GM19328 (cell line): ENCODE results near the gene RACK1.
"Not testable (repeated sequence)": the region's sequence is repeated elsewhere in the genome, so short reads cannot be mapped to it uniquely, and the experiment has no call there.

ENCODE experiments used
- ATAC-seq: cut with Tn5 transposase; IDR thresholded peaks from one replicate; pipeline ENCODE4 v1.9.1; 2021; ENCODE audit warnings: mild to moderate bottlenecking, moderate library complexity; ENCODE audit not compliant: unreplicated experiment

Gene RACK1

DNA sequence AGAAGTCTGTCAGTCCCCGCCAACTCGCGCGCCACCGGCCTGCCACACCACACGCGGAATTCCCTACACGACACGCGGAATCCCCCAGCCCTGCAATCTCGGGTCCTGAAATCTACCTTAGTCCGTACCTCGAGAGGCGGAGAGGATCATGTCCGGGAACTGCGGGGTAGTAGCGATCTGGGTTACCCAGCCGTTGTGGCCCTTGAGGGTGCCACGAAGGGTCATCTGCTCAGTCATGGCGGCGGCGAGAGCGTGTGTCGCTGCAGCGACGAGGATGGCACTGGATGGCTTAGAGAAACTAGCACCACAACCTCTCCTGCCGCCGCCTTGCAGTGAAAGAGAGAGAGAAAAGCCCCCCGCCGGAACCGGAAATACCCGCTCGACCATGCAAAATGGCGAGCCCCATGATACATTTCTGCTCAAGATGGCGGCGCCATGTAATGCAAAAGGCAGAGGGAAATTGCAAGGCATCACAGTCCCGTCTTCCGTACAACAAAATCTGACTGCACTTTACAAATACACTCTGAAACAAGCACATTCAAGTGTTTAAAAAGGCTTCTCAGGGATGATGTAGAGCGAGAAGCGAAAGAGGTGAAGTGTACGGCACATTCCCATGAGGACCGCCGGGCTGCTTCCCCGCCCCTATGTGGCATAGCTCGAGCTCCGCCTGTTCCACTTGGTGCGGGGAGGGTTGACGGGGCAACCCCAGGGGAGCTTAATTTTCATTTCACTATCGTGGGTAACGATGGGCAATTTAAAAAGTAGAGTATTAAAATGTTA, at the start of gene RACK1:
RACK1 (minus strand) TSS at position 343 of the 780 bp plus-strand sequence; CDS start at position 237, 106 bp downstream.
- peak; percentile 47 for ATAC-seq

DNA sequence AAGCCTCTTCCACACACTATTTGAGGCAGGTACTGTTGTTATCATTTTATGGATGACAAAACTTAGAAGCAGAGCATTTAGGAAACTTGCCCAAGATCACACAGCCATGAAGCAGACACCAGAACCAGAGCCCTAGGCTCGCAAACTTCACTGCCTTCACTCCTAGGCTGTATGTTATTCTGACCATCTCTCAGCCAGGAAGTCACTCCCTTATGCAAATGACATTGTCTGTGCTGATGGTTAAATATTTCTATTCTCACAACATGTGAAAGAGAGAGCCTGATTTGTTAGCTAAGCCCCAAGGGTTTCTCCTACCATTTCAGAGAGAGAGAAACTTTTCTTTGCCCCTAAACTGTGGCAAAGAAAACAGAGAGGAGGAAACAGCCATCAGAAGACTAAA, 43.6 kb upstream of the RACK1 start:
- ATAC-seq: not testable (repeated sequence)

DNA sequence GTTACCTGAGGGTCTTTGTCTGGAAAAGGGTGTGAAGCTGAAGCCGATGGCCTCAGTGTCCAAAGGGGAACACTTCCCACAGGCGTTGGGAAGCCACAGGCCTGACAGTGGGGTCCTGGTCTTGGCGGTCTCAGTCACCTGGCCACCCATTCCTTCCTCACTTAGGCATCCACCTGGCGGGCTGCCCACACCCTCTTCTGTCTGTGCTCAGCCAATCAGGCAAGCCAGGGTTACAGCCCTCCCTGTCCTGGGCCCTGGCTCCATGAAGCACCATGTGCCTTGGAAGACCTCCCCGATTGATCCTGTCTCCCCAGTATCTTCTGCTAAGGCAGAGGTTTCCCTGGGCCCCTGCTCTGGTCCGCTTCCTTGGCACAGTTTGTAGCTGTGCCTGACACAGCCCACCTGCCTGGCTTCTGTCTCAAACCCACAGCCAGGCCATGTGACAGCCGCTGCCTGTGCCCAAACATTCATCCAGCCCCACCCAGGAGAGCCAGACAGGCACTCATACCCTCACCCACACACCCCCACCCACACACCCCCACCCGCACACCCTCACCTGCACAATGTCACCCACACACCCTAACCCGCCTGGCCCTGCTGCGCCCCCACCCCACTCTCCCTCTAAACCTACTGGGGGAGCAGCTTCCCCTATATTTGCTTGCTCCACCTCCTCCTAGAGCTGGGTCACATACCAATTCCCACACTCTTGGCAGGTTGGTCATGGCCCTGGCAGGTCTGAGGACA, 42.4 kb upstream of the RACK1 start:
- ATAC-seq: not testable (repeated sequence)

DNA sequence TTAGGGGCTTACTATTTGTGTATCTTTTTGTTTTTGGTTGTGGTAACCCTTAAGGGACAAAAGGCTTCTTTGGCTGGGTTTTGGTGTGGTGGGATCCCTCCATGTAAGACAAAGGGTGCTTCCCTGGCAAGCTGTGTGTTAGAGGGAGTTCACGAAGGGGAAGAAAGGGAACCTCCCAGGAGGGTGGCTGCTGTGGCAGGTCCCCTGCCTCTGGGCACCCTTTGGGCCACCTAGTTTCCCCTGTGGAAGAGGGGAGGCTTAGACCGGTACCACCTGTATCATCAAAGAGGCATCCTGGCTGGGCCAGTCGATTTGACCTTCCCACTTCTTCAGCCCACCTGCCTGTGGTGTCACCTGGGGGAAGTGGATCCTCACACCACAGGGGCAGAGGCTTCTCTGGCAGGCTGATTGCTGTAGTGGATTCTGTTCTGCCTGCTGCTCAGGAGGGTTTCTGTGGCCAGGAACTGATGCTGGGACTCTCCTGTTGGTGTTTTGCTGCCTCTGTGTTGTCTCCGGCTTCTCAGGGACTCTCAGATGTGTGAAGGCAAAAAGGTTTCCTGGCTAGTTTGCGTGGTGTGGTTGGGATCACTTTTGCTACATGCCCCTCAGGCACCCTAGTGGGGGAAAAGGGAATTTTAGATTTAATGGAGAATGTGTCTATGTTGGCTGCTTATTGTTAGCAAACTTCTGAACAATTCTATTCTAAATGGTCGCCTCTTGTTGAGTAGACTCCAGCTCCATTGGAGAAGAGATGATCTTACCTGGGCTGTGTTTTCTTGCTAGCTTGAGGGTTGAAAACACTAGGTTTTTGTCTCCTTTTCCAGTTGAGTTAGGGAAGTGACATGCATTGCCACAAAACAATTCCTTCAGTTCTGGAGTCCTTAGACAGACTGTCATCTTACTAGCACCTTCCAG, 40.4 kb upstream of the RACK1 start:
- not testable (repeated sequence) for ATAC-seq

DNA sequence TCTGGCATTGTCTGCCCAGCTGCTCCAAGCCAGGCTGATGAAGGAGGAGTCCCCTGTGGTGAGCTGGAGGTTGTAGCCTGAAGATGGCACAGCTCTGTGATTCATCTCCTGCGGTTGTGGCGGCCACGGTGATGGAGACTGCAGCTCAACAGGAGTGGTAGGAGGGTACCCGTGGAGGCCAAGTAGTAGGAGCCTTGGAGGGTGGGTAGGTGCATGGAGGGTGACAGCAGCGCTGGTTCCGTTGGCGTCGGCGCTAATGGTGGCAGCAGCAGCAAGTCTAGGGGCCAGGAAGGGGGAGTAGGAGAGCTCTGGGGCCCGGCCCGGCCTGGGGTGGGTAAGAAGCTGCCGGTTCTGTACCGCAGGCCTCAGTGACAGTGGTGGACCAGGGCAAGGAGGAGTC, 39.6 kb upstream of the RACK1 start:
- no peak for ATAC-seq

DNA sequence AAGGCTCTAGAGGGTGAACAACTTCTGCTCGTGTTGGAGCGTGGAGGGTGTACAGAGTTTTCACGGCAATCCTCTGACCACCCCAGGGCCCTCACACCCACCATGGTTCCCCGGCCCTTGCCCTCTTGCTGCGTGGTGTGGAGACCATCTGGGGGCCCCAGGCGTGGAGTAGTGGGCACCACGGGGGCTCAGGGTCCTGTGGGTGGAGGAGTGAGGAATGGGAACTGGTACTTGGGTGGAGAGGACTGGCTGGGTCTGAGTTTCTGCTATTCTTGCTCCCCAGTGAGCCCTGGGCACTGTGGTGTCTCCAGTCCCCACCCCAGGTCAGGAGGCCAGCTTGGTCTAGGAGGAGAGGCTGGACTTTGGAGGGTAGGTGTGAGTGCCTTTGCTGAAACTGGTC, 39.2 kb upstream of the RACK1 start:
- no peak for ATAC-seq

DNA sequence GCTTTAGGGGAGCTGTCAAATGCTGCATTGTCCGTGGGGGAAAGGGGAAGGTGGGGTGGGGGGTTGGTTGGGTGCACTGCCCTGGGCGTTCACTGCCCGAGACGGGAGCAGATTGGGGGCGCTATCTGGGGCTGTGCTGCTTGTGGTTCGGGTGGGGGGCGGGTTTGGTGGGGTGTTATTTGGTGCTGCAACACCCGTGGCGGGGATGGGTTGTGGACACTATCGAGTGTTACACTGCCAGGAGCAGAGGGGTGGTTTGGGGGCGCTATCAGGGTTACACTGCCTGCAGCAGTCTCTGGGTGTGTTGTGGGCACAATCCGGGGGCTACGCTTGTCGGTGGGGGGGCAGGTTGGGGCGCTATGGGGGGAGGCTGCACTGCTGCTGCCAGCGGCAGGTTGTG, 38.7 kb upstream of the RACK1 start:
- ATAC-seq: not testable (repeated sequence)

DNA sequence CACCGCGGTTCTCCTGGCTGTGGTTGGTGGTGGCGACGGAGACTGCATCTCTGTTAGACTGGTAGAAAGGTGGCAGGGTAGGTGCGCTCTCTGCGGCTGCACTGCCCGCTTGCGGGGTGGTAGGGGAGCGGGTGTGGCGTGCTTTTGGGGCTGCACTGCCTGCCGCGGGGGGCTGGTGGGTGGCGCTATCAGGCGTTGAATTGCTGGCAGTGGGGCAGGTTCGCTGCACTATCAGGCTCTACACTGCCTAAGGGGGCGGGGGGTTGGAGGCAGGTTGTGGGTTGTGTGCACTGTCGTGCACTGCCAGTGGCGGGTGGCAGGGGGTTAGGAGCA, 38.2 kb upstream of the RACK1 start:
- no peak for ATAC-seq

DNA sequence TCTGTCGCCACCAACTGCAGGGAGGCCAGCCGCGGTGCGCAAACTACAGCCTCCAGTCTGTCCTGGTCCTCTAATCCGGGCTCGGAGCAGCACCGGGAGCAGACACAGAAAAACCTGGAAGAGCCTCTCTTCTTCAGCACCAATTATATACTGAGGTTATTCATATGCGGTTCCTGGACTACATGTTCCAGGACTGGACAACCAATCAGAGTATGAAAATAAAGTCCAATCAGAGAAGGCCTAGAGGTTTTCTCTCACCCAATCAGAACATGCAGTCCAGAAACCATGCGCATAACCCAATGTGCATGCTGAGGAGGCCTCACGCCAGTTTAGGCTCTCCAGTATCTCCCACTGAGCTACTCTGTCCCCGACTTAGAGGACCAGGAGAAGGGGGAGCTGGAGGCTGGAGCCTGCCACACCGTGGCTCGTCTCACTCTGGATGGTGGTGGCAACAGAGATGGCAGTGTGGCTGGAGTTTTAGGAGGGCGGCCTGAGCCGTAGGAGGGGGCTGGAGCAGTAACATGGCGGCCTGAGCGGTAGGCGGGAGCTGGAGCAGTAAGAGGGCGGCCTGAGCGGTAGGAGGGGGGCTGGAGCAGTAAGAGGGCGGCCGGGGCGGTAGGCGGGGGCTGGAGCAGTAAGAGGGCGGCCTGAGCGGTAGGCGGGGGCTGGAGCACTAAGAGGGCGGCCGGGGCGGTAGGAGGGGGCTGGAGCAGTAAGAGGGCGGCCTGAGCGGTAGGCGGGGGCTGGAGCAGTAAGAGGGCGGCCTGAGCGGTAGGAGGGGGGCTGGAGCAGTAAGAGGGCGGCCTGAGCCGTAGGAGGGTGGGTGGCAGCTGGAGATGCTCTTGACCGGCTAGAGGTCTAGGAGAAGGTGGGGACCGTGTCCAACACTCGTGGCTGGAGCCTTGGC, 37.6 kb upstream of the RACK1 start:
- no peak for ATAC-seq

DNA sequence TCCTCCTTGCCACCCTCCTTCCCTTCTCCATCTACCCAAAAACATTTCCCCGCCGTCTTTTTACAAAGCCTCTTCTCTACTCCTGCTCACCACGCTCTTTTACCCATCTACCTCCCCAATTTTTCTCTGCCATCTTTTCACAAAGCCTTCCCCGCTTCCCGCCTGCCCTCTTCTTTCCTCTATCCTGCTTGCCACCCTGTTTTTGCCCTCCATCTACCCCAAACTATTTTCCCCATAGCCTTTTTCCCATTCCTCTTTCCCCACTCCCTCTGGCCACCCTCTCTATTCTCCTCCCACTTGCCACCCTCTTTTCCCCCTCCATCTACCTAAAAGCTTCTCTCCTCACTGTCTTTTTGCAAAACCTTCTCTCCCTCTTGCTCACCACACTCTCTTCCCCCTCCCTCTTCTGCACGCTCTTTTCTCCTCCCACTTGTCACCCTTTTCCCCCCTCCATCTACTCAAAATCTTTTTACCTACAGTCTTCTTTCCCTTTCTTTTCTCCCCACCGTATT, 36.6 kb upstream of the RACK1 start:
- ATAC-seq: no peak

DNA sequence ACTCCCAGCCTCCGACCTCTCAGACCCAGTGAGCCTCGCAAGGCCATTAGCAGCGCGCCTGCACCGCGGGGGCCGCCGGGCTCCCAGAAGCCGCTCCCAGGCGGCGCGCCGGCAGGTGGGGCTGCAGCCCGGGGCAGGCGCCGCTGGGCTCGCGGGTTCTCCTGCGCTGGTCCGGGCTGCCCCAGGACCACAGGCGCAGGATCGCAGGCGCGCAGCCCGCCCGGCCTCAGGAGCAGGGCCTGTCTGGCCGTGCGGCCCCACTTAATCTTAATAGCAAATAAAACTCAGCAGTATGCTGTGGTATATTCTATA, 29.7 kb upstream of the RACK1 start:
- ATAC-seq: not testable (repeated sequence)

DNA sequence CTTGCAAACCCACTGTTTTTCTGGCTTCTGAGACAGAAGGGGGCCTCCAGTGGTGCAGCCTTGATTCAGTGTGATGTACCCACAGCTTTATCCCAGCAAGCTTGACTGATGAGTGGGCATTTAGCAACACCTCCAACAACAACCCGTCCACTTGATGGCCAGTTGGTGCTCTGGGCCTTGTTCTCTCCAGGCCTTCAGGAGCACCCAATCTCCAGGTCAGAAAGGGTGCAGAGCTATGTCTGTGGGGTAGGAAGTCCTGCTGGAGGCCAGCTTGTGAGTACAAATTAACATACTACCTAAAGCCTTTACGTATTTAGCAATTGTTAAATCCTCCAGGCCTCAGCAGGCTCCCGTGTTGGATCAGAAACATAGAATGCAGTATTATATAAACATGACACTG, 27.4 kb upstream of the RACK1 start:
- no peak for ATAC-seq

DNA sequence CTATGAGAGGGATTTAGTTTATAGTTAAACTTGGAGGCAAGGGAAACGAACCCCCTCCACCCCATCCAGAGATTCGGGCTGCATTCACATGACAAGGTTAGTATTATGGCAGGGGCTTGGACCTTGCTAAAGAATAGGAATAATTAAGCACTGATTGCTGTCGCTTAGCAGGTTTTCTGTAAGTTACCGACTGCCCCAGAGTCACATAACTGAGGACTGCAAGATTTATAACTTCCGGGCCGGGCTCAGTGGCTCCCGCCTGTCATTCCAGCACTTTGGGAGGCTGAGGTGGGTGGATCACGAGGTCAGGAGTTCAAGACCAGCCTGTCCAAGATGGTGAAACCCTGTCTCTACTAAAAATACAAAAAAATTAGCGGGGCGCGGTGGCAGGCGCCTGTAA, 24.2 kb upstream of the RACK1 start:
- not testable (repeated sequence) for ATAC-seq

DNA sequence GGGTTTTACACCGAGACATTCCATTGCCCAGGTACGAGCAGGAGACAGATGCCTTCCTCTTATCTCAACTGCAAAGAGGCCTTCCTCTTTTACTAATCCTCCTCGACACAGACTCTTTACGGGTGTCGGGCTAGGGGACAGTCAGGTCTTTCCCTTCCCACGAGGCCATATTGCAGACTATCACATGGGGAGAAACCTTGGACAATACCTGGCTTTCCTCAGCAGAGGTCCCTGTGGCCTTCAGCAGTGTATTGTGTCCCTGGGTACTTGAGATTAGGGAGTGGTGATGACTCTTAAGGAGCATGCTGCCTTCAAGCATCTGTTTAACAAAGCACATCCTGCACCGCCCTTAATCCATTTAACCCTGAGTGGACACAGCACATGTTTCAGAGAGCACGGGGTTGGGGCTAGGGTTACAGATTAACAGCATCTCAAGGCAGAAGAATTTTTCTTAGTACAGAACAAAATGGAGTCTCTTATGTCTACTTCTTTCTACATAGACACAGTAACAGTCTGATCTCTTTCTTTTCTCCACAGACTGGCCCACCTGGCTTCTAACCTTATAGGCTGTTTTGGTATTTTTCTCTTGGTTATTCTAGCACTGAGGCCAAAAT, 23.7 kb upstream of the RACK1 start:
- ATAC-seq: not testable (repeated sequence)

DNA sequence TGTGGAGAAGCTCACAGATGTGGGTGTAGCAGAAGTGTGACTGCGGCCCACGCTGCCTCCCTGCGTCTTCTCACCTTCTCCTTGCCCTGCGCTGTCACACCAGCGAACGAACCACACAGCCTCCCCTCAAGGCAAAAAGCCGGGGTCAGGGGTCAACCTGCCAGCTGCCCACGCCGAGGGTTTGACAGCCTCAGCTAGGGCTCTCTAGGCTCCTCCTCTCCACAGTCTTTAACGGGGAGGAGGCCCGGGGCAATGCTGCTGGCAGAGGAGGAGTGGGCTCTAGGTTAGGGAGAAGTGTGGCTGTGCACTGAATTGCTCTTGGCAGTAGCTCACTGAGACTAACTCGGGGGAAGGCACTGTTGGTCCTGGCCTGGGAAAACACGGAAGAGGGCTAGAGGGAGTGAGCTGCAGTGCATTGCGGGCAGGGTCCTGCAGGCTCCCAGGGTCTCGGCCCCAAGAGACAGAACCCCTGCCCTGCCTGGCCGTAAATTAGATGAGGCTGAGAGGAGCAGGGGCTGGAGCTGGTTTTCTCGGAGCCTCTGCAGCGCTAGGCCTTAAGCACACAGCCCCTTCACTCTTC, 21.5 kb upstream of the RACK1 start:
- ATAC-seq: no peak

DNA sequence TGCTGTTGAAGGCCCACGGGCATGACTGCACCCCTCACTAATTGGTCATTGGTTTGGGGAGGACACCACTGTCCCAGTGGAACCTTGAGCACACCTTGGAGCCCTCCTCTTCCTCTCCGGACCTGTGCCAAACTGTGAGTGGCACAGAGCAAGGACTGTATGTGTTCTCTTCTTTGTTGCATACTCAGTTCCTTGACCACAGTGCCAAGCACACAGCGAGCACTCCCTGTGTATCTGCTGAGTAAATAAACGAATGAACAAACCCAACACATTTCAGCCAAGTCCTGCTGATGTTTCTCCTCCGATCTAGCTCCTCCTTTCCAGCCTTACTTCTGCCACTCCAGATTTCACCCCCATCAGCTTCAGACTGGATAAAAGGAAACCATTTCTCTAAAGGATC, 19.9 kb upstream of the RACK1 start:
- no peak for ATAC-seq

DNA sequence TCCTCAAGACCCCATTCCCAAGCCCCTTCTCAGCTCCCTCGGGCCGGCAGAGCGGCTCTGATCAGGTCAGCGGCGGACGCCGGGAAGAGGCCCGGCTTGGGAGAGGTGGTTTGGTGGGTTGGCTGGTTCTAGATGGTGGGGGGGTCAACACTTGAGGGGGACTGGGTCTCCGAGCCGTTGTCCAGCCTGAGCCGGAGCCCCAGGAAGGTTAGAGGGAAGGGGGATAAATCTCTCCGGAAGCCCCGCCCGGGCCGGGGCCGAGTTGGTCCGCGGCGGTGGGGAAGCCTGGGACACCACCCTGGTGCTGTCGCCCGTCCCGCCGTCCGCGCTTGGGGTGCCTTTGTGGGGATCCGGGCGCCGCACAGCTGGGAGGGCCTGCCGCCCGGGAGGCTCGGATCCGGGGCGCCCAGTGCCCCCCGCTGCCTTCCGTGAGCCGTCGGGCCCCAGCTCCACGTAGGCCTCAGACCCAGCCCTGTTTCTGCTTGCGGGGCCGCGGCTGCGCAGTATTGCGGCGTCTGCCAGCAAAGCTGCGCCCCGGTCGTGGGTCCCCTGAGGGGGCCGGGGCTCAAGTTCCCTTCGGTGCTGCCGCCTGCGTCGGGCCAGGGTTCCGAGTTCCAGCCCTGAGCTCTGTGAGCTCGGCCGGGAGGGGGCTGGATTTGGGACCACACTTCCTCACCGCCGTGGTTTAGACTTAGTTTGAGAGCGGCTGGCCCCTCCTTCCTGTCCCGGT, 17.8 kb upstream of the RACK1 start:
- ATAC-seq: peak; percentile 45

DNA sequence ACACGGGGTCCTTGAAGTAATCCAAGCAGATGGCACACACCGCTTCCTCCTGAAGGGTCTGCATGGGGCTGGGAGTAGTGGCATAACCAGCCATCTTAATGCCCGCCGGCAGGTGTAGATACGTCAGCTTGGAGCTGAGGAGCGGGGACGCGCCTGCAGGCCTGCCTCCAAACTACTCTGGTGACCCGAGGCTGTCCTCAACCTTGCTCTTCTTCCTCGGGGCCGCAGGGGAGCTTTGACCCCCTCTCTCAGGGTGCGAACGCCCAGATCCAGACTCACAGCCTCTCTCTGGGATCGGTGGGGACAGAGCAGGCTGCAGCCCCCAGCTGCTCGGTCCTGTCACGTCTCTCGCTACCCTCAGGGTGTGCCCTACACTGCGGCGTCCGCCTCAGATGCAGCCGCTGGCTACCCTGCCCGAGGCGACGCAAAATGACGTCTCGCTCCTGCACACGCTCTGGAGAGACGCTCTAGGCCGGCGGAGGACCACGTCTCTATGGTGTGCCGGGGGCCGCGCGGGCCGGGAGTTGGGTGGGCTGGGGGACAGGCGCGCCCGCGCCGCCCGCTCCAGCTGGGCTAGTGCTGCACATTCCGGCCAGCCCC, 17.1 kb upstream of the RACK1 start, which contains the start of gene TRIM52:
TRIM52 (minus strand) TSS at position 424 of the 600 bp plus-strand sequence; CDS start at position 94, 330 bp downstream.
- ATAC-seq: peak; percentile 83
